HG03039 (cell line): Measurements from ENCODE around the gene CACHD1.

Source experiments
- ATAC-seq: cut with Tn5 transposase; IDR thresholded peaks from one replicate; pipeline ENCODE4 v1.9.1; 2021; ENCODE audit warnings: mild to moderate bottlenecking, moderate library complexity; ENCODE audit not compliant: unreplicated experiment

CACHD1 gene

GRCh38 chr1:64645735-64646134, 175.8 kb downstream of the CACHD1 start:
- no peak for ATAC-seq

DNA sequence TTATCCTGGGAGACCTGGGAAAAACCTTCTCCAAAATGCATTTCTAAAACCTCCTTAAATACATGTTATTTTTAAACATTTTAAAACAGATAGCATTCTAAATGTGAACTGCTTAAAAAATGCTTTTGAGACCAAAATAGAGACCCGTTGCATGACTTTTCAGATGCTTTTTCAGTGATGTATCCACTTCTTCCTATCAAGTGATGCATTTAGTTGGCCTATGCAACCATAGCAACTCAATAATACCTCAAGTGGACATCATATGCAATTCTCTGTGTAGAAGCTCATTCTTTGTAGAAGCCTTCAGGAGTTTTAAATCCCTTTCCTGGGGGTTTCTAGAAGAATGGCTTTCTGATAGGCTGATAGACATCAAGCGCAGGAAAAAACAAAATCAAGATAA, 180.5 kb downstream of the CACHD1 start:
- ATAC-seq = no peak

DNA sequence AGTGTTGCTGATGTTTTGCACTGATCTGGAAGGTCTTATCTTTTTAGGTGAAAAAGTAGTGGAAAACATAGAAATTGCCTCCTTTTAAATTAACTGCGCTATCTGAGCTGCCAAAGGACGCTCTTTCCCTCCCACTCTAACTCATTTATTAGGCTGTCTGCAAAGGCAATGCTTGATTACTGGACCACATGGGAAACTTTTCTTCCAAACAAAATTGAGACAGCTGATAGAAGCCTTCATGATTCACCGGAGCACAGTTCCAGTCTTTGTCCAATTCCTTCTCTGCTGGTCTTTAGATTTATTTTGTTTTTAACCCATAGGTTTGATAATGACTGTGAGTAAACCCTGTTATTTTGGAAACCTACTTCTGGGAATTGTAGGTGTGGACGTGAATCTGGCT, 181.9 kb downstream of the CACHD1 start:
- no peak for ATAC-seq

- no peak for ATAC-seq
These were observed 183.5 kb downstream of the CACHD1 start for GRCh38 chr1:64653466-64653865.

GRCh38 chr1:64654519-64655341, 184.8 kb downstream of the CACHD1 start:
- no peak for ATAC-seq

DNA sequence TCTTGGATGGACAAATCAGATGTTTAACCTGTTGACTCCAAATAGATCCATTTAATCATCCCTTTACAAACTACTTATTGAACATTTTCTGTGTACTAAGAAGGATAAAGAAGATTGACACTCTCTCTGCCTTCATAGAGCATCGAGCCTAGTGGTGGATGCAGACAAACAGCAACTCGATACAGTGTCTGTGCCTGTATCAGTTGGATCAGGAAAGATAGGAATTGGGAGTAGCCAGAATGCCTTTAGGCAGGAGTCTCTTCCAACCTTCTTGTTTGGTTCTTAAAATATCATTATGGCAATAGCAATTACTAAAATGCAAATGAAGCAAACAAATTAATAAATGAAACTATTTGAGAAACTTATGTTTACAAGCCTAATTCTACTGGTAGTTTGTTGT, 185.9 kb downstream of the CACHD1 start:
- ATAC-seq = no peak

- no peak for ATAC-seq
These were observed 189.7 kb downstream of the CACHD1 start for GRCh38 chr1:64659478-64660138.

DNA sequence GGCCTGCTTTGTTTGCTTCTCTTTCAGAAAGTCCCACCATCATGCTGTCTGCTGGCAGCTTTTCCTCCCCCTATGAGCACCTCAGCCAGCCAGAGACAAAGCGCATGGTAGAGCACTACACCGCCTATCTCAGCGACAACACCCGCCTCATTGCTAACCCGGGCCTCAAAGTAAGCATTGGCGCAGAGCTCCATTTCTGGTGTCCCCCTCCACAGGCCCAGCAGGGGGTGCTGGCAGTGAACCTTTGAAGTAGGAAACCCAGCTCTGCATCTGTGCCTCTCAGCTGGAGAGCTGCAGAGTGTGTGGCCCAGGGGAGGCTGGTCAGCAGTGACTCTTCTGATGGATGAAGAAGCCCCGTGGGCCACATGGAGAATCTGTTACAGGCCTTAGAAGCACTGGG, 193.7 kb downstream of the CACHD1 start:
- ATAC-seq = no peak

- no peak for ATAC-seq
These were observed 194.4 kb downstream of the CACHD1 start for GRCh38 chr1:64664299-64664698.

DNA sequence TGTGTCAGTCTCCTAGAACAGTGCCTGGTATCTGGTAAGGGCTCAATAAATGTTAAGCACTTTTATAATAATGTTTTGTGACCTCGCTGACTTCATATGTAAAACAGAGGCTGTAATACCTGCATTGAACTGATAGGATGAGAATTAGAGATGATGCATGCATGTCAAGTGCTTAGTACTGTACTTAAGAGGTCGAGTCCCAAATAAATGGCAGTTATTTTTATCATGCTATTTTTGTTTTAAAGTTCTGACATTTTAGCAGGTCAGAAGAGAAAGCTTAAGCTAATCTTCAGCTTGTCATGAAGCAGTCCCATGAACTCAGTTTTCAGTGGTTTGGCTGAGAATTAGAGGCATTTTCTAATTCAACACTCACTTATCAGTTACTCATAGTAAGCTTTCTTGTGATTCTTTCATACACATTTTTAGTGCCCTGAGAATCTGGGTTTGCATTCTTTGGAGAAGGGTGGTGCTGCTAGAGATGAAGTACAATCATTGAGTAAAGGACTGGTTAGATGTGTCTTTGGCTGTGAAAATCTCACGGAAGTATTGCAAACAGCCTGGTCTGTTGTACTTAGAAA, 199.3 kb downstream of the CACHD1 start:
- ATAC-seq = no peak

- ATAC-seq = no peak
These were observed 205.9 kb downstream of the CACHD1 start for GRCh38 chr1:64675718-64676345.

DNA sequence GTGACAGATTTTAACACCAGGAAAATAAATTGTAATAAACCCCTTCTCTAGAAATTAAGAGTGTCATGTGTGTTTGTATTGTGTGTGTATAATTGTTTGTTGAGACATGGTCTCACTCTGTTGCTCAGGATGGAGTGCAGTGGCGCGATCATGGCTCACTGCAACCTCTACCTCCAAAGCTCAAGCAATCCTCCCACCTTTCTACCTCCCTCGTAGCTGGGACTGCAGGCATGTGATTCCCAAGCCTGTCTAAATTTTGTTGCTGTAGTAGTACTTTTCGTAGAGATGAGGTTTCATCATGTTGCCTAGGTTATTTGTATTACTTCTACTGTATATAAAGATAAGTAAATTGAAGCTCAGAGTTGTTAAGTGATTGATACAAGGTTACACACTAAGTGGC, 206.5 kb downstream of the CACHD1 start:
- ATAC-seq = no peak

DNA sequence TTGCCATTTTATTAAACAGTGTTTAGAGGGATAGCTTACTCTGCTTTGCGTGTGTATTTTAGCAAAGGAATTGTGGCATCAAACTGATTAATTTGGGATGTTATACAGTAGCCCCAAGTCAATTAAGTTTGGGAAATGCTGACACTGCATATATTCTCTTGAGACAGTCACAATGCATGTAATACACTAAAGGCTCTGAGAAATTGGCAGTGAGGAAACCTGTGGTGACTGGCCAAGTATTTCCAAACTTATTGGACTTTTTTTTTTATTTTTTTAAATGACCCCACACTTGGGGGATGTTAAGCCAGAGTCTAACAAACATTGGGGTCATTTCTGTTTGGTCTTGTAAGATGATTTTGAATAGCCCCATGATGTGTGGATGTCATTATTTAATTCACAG, 207.6 kb downstream of the CACHD1 start:
- no peak for ATAC-seq

GRCh38 chr1:64678366-64678765, 208.4 kb downstream of the CACHD1 start:
- no peak for ATAC-seq

GRCh38 chr1:64679177-64679576, 209.2 kb downstream of the CACHD1 start:
- ATAC-seq = no peak

- no peak for ATAC-seq
These were observed 210.7 kb downstream of the CACHD1 start for GRCh38 chr1:64680599-64680998.

DNA sequence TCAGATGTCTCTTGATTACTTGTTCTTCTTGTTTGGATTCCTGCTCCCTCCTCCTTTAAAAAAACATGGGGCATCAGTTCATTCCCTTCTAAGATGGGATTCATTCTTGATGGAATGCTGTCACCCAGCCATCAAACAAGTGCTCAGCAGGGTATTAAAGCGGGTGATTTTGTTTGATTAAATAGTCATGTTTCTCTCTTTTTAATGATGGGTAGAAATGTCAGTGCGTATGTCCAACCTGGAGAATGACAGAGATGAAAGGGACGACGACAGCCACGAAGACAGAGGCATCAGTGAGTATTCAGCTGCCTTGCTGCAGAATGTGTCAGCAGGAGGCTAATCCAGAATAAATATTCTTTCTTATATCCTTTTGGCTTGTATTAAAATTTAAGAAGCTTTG, 211.1 kb downstream of the CACHD1 start:
- ATAC-seq = no peak

DNA sequence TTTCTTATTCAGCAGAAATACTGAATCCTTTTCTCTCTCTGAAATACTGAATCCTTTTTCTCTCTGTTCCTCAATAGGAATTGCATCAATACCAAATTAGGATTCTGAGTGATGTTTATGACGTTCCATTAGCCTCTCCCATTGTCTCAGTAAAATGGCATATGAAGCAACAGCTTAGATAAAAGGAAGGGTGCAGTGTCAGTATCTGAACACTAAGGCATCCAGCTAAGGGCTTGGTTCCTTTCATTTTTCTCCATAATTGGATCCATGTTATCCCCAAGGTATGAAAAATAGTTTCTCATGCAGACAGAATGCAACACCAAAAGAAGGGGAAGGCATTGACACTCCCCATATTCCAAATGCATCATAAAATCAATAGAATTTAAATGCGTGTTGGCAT, 213.5 kb downstream of the CACHD1 start:
- no peak for ATAC-seq

GRCh38 chr1:64685217-64685616, 215.3 kb downstream of the CACHD1 start:
- no peak for ATAC-seq

DNA sequence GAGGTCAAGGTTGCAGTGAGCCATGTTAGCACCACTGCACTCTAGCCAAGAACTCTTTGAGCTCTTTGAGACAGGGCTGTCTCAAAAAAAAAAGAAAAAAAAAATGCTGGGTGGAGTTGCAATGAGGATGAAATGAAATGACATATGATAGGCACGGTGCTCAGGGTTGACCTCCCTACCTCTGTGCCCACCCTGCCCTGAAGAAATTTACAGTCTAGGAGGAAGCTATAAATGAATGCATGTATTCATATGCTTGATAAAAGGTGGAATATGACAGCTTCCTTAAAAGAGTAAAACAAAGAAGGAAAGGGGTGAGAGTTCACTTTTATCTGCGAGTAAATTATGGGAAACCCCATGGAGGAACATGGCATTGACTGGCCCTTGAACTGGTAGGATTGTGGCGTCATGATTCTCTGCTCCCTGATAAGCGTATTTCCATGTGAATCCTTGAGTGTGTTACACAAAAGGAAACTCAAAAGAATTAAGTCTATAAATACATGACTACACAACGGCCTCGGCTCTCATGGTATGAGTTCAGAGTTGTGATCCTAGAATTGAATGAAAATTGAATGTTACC, 215.9 kb downstream of the CACHD1 start:
- no peak for ATAC-seq
